ENCODE measurements around the gene LRP1B.
"Not testable (repeated sequence)": the region's sequence is repeated elsewhere in the genome, so short reads cannot be mapped to it uniquely, and the experiment has no call there.

LRP1B gene

GRCh38 chr2:141856215-141856919 is 274.4 kb downstream of the LRP1B start:
- DNase-seq, result no peak

GRCh38 chr2:141848191-141848590 is 282.6 kb downstream of the LRP1B start:
- DNase-seq, result no peak

- DNase-seq, result no peak
Measured at GRCh38 chr2:141844231-141844630, 286.6 kb downstream of the LRP1B start.

- DNase-seq, result no peak
Measured at GRCh38 chr2:141835103-141835502, 295.7 kb downstream of the LRP1B start.

GRCh38 chr2:141828761-141829160 is 302.1 kb downstream of the LRP1B start:
- no peak for DNase-seq

GRCh38 chr2:141824790-141825189 is 306.0 kb downstream of the LRP1B start:
- no peak for DNase-seq

- no peak for DNase-seq
Measured at GRCh38 chr2:141820893-141821292, 309.9 kb downstream of the LRP1B start.

- not testable (repeated sequence) for DNase-seq
Measured at GRCh38 chr2:141815320-141815719, 315.5 kb downstream of the LRP1B start.

- no peak for DNase-seq
Measured at GRCh38 chr2:141814150-141814549, 316.7 kb downstream of the LRP1B start.

GRCh38 chr2:141810148-141810547 is 320.7 kb downstream of the LRP1B start:
- no peak for DNase-seq

- DNase-seq, result no peak
Measured at GRCh38 chr2:141806090-141806489, 324.7 kb downstream of the LRP1B start.

GRCh38 chr2:141805302-141805701 is 325.5 kb downstream of the LRP1B start:
- no peak for DNase-seq

GRCh38 chr2:141796449-141796848 is 334.4 kb downstream of the LRP1B start:
- DNase-seq, result no peak

- DNase-seq, result no peak
Measured at GRCh38 chr2:141791521-141791920, 339.3 kb downstream of the LRP1B start.

GRCh38 chr2:141782574-141782973 is 348.2 kb downstream of the LRP1B start:
- DNase-seq, result no peak

- DNase-seq, result no peak
Measured at GRCh38 chr2:141778315-141778835, 352.4 kb downstream of the LRP1B start.

- no peak for DNase-seq
Measured at GRCh38 chr2:141770530-141770929, 360.3 kb downstream of the LRP1B start.

- no peak for DNase-seq
Measured at GRCh38 chr2:141767691-141768090, 363.1 kb downstream of the LRP1B start.

- no peak for DNase-seq
Measured at GRCh38 chr2:141767051-141767450, 363.8 kb downstream of the LRP1B start.

GRCh38 chr2:141766225-141766624 is 364.6 kb downstream of the LRP1B start:
- no peak for DNase-seq

- no peak for DNase-seq
Measured at GRCh38 chr2:141748616-141749015, 382.2 kb downstream of the LRP1B start.

- DNase-seq, result no peak
Measured at GRCh38 chr2:141741652-141742051, 389.2 kb downstream of the LRP1B start.

GRCh38 chr2:141737492-141738255 is 393.1 kb downstream of the LRP1B start:
- DNase-seq, result no peak

- no peak for DNase-seq
Measured at GRCh38 chr2:141736466-141736865, 394.4 kb downstream of the LRP1B start.
